Endothelial cell of hepatic sinusoid (primary cell): Measurements from ENCODE around the gene PRKD3.

Experiments
- in situ Hi-C: cut with HindIII; loops from 2 replicates; pipeline ENCODE4 v1.10.0; 2017; ENCODE audit warnings: low sequenced_read_pairs

PRKD3 gene

DNA sequence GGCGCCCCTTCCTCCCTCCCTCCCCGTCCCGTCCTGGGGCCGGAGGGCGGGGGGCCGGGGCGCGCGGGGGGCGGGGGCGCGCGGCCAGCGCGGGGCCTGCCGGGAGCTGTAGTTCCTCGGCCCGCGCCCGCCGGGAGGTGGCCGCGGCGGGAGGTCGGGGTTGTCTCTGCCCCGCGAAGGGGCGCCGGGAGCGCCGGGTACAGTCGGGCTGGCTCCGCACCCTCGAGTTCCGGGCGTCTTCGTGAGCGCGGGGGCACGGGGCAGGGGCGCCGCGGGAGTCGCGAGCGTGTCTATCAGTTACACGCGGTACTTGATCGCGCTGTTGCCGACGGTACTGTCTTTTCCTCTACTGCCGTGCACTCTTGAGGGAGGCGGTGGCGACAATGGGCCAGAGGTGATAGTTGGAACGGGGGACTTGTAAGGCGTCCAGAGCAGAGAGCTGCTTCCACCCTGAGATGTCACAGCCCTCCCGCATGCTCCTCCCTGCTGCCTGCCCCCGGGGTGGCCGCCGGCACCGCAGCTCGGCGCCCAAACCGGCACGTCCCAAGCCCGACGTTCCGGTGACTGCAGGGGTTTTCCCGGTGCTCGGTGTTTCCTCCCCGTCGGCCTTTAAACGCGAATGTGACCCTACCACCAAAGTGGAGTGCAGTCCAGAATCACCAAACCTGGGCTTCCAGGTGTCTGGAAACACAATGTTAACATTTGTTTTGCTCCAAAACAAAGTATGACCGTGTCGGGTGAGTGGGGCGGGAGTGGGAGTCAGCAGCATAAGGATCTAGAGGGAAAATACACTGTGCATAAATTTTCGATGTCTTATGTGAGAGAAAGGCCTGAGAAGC is at the start of gene PRKD3:
Gene PRKD3 (minus strand): TSS at position 48 of the 839 bp plus-strand sequence. CDS start 8,309 bp downstream, outside the sequence.
- in situ Hi-C loops: no loop called here

DNA sequence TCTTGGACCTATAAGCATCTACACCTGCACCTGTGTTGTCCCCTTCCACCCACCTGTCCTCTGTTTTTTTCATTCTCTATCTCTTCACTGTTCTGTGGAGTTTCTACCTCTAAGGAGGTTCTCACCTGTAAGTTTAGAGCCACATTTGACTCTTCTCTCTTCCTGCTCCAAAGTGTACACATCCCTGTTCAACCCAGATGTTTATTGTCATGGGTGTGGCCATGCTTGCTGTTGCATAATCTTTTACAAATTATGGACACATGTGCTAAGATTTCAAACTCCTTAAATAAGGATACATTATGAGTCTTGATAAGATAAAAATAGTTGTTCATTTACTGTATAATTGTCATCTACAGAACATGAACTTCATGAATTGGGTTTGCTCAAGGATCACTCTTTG is 47.4 kb upstream of the PRKD3 start:
- in situ Hi-C loops: no loop called here

DNA sequence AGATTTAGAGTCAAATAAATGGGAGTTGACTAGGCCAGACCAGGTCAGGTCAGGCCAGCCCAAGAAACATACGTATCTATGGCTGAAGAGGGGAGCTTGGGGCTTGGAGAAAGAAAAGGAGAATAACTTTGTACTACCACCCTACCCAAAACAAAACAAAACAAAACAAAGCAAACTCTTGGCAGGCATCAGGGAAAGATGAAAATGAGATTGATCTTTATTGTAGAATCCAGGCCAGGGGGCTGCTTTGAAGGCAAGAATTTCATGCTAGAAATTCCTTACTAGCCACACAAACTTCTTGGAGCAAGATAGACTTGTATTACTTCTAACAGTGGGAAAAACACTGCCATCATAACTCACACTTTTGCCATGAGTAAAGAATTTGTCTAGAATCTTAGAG is 46.0 kb upstream of the PRKD3 start:
- in situ Hi-C loops: no loop called here

DNA sequence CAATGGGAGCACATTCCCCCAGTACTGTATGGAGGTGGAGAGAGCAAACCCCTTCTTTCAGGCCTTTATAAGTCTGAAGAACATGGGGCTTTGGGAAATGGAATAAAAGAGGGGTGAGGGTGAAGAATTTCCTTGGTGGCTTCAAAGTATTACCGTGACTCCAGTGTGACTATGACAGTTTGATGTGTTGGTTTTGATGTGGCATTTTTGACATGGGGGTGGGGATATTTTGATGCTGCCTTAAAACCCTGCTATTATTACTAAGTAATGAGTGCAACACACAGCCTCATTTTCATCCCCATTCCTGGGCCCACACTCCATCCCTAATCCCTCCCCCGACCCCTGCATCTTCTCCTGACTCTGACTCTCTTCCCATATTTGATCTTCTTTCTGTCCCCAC is 43.4 kb upstream of the PRKD3 start:
- in situ Hi-C loops: no loop called here

DNA sequence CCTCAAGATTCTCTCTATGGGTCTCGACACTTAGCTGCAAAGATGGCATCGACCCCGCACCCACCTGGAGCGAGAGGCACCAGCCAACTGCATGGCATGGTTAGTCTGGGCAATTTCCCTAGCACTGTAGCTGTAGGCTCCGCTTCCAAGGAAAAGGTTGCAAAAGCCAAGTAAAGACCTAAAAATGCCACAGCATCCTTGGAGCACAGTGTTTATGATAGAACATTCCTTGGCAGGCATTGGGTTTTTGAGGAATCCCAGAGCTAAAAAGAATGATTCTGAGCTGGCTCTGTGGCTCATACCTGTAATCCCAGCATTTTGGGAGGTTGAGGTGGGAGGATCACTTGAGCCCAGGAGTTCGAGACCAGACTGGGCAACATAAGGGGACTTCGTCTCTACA is 42.7 kb upstream of the PRKD3 start:
- in situ Hi-C loops: no loop called here

DNA sequence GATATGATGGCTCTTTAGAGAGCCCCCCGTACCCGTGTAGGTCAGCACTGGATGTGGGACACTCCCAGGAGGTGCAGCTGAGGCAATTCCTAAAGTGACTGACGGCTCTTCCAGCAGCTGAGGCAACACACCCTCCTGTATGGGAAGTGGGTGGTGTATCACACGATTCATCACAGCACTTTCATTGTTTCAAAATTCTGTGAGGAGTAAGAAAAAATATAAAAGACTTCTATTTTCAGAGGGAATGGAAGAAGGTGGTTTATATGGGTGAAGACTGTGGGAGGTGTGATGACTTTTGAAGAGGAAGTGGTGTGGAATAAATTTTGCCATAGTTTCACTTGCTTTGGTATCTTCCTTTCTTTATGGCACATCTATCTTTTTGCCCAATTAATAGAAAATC is 42.1 kb upstream of the PRKD3 start:
- in situ Hi-C loops: no loop called here

DNA sequence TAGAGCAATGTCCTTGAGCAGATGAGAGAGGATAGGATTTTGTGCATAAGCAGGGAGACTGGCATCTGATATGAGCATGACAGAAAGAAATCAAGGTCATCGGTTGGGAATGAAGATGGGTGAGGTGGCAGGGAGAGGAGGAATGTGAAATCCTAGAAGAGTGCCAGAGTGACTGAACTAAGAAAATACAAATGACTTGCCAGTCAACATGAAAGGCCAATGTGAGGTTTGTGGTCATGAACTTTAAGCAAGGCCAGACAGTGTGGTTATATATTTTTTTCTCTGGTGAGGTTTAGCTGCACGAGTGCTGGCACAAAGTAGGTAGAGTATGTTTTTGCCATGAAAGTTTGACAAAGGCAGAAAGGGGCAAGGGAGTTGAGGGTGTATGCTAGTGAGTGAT is 41.0 kb upstream of the PRKD3 start:
- in situ Hi-C loops: no loop called here

DNA sequence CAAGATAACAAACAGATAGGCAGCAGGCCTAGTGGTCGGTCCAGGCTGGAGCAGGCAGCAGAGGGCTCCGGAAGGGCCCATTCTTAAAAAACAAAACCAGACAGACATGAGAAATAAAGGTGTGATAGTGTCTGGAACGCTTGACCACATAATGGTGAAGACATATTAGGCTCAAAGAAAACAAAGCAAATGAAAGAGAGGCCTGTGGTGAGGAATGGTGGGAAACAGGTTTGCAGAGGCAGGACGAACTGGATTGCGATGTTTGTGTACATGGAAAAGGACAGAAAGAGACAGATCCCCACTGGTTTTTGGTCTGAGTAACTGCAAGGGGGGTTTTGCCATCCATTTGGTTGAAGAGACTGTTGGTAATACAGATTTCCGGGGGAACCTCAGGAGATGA is 39.7 kb upstream of the PRKD3 start:
- in situ Hi-C loops: no loop called here

DNA sequence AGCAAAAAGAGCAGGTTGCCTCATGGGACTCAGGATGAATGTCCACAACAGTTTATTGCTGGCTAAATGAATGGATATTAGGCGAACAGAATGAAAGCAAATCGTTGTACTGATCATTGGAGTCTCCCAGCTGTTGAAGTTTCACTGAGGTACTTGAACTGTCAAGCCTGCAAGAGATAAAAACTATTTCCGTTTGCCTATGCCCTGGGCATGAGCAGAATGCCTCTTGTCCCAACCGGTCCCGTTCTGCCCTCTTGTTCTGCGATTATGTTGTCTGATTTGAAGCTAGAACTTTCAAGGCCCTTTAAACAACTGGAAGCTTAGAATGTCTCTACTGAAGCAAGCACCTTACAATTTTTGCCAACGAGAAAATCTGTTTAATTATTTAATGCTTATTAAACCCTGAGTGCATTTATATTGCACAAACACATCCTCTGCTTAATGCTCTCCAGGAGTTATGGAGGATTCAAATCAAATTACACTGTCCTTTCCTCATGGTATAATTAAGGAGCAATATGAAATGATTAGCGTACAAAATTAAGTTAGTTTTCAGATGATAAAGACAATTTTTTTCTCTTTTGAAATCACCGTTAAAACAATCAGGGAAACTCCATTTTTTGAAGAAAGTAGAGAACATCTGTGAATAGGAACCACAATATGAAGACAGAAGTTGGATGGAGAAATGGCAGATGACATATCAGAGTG is 37.5 kb upstream of the PRKD3 start:
- in situ Hi-C loops: no loop called here

DNA sequence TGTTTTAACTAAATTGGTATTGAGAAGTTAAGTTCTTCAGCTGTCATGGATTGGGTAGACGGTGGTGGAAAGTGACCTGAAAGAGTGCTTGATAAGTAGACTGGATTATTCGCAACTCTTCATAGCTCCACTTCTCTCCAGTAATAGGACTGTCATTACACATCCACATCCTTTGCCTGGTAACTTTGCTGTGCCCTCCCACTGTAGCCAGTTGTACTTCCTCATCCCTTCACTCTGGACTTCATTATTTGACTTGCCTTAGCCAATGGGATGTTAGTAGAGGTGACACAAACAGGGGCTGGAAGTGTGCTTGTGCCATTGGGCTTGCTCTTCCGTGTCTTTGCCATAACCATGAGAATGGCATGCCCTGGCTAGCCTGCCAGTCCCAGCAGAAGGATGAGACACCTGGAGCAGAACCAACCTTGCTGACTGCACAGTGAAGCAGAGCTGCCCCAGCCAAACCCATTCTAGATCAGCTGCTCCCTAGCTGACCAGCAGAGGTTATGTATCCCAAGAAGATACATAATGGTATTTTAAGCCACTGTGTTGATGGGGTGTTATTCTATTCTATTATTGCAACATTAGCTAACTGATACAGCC is 36.7 kb upstream of the PRKD3 start:
- in situ Hi-C loops: no loop called here

DNA sequence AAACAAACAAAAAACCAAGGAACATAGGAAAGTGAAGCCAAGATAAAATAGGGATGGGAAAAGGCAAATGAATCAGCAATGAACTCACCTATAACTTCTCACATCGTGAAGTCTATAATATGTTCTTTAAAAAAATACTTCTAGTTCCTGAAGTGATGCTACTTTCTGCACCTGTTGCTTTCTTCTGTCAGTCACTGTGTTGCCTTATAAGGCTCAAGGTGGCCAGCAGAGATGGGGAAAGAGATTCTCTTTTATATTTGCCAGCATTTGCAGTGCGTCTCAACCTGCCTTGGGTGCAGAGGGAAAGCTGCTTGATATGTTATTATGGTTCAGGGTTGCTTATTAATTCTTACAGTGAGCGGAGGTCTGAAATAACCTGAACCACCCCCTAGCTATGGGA is 33.8 kb upstream of the PRKD3 start:
- in situ Hi-C loops: no loop called here

DNA sequence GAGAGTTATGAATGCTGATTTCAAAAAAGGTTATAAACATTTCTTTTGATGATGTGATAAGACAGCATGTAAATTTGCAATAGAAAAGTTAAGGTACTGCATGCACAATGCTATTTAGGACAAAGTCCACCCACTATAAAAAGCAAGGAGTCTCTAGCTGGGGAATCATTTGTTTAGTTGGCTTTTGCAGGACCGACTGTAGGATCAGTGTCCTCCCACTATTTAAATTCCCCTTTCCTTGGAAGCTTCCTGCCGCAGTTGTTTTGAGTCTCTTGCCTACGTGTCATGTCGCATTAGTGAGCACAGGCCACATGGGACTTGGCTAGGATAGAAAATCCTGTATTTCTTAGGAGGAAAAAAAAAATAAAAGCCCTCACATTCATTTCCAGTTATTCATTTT is 32.9 kb upstream of the PRKD3 start:
- in situ Hi-C loops: no loop called here

DNA sequence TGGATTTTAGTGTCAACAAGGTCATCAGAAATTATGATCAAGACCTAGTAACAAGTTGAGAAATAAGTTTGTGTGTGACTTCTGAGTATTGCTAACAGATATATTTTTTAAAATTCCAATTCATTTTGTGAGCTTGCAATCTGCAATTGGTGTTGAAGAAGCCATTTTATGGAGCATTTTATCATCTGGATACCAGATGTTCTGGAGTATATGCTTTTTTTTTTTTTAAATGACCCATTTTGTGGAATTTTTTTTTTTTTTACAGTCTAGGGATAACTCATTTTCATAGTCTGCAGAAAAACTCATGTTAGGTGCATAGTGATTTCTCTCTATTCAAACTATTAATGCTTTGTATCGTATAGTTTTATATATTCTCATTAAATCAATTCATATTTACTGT is 32.4 kb upstream of the PRKD3 start:
- in situ Hi-C loops: no loop called here

DNA sequence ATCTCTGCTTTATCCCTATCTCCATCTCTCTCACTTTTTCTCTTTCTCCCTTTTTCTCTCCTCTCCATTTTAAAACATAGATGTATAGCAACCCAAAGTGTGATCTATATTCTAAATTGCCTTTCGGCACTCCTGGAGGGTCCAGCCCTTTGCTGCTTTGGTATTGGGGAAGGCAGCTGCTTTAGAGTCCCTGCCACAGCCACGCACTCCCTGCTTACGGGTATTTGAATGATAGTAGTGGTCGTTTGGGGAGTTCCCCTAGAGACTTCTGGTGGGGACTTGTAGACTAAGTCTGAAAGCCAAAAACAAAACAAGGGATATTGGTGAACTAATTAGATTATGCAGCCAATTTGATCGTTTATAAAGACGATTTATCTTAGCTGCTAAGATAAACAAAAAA is 31.7 kb upstream of the PRKD3 start:
- in situ Hi-C loops: no loop called here

DNA sequence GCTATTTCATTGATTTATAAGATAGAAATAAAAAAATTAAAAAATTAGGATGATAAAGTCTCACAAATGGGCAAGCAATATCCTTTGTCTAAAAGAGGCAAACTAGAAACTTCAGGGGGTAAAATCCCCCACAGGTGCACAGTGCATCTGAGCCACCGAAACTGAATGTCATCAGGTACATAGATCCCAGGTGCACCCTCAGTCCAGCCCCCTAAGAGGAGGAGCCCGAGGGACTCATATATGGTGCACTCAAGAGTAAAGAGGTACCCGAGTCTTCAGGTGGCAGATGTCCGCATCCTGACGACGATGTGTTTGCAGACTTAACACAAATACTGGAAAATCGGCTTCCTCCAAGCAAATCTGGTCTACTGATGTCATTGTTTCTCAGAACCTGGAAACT is 31.1 kb upstream of the PRKD3 start:
- in situ Hi-C loops: no loop called here

DNA sequence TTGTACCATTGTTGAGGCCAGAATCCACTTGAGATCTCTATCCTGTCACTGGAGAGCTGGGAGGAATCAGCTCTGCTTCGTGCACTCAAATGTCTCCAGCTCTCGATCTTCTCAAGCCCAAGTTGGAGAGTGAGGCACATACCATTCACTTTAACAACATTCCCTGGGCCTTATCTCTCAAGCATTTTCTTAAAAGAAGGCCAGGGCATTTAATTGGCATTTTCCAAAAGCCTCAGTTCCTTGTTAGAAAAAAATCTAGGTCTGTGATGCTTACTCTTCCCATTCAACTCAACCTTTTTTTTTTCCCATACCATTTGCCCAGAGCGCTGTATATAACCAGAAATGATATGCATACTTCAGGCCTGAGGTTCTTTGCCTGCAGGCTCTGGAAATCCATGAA is 29.9 kb upstream of the PRKD3 start:
- in situ Hi-C loops: no loop called here

DNA sequence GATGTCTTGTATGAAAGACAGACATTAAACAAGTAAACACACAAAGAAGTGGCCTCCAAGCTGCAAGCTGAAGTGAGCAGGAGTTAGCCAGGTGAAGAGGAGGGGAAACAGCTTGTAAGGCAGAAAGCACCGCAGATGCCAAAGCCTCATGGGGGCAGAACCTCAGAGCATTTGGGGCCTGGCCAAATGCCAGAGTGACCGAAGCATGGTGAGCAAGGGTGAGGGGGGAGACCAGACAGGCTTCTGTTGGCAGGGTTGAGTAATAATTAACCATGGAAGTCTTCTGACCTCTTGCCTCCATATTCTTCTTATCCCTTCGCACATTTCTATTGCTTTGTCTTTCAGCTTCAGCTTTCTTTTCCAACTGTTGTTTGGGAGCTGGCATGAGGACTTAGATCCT is 25.4 kb upstream of the PRKD3 start:
- in situ Hi-C loops: no loop called here

DNA sequence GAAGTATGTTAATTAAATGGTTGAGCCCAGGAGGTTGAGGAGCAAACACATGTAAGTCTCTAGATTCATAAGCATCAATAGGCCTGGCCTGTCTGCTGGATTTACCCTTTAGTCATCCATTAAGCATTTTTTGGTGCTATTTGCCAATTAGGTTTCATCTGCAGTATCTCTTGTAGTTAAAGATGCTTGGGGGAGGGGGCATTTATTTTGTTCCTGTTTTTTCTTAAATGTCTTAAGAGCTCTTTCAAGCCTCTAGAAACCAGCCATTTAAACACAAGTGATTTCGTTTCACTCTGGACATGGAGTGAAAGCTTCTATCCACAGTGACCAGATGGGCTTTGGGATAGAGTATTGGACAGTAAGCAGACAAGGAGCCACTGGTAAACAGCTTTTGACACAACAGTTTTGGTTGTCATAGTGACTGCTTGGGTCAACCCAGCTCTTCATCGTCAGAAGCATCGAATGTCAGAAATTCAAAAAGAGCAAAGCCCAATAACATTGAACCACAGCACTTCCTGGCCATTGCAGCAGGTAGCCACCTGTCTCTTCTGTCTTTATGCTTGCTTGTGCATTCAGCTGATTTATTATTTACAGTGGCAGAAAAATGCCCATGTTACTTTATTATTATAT is 24.7 kb upstream of the PRKD3 start:
- in situ Hi-C loops: no loop called here

DNA sequence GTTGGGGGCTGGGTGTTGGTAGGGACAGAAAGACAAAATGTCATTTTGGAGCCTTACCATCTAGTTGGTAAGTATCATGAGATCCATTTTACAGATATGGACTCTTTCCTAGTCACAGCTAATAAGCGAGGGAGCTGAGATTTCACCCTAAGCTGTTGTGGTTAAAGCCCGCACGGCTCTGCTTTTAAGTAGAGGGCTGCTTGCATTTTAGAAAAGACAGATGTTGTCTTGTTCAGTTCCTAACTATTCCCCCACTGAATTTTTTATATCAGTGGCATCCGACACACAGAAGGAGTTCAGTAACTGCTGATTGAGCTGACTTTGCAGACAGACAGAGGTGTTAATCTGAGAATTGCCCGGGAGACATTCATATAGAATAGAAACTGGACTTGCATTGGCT is 23.5 kb upstream of the PRKD3 start:
- in situ Hi-C loops: no loop called here

DNA sequence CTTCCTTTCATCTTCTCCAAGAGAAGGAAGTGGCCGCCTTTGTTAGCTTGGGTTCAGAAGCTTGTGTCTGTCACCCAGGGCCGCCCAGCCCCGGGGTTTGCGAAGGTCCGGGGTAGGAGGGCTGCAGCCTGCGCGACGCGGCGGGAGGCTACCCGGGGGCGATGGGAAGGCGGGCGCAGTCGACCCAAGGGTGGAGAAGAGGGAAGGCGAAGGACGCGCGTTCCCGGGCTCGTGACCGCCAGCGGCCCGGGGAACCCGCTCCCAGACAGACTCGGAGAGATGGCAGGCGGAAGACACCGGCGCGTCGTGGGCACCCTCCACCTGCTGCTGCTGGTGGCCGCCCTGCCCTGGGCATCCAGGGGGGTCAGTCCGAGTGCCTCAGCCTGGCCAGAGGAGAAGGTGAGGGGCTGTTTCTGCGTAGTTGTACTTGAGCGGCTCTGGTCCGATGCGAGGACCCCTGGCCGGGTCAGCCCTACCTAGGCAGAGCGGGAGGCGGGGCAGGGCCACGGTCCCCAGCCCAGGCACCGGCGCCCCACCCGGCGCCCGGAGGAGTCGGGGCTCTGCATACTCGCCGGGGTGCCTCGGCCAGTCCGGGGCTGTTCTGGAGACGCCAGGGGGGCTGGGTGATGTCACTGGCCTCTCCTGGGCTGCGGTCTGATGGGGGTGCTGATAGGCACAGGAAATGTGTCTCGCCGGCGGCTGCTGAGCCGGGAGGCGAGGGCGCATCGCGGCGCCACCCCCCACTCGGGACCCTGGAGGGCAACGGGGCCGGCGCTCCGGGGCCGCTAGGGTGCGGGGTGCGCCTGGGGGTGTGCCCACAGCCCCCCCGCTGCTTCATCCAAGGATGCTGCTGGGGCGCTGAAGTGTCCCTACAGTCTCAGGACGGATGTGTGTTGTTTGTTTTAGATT is 20.1 kb upstream of the PRKD3 start, which contains the start of gene QPCT:
Gene QPCT (plus strand): TSS at position 178 of the 909 bp plus-strand sequence. CDS start 102 bp downstream, at position 280.
- in situ Hi-C loops: no loop called here
